ENCODE data around the gene KLF9.

The KLF9 gene

DNA sequence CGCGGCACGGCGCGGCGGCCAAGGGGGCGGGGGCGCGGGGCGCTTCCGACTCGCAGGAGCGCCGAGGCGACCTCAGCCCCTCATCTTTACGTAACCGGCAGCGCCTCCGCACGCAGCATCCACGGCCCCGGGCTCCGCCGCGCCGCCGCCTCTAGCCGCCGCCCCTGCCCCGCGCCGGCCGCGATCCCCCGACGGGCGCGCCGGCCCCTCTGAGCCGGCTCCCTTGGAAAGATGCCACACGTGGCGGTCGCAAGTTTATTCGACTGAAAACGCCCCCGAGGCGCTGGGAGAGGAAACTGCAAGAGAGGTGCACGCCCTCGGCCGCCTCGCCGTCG is 1.0 kb downstream of the KLF9 start:
- H3K36me3 ChIP-seq (ENCODE audit: control insufficient read depth, insufficient read depth, low read length): no peaks in the 10 kb centered on the region
- no peaks in the 10 kb centered on the region for H3K79me2 ChIP-seq (ENCODE audit: control insufficient read depth, insufficient read depth, low read length)
- no peak overlapping the region for H2BK120ac ChIP-seq (ENCODE audit: low read depth, low read length)
- H3K4me1 ChIP-seq (ENCODE audit: control insufficient read depth, low read depth, low read length): no peaks in the 10 kb centered on the region
- H2AK5ac ChIP-seq (ENCODE audit: low read length): no peak overlapping the region
- peak overlapping the region; percentile 94 for H3K4me2 ChIP-seq (ENCODE audit: low read length)
- peak overlapping the region; percentile 46 for H3K9ac ChIP-seq (ENCODE audit: low read length)
- no peak overlapping the region for H3K27ac ChIP-seq (ENCODE audit: low read depth, low read length)
- DNase-seq: peak; percentile 72
- H4K5ac ChIP-seq (ENCODE audit: low read length): no peak overlapping the region
- peak overlapping the region; percentile 52 for H3K56ac ChIP-seq (ENCODE audit: low read length)
- H3K18ac ChIP-seq (ENCODE audit: low read length): peak overlapping the region; percentile 34
- peak overlapping the region; percentile 10 for H3K4me3 ChIP-seq (ENCODE audit: low read length)
- H3K23ac ChIP-seq (ENCODE audit: low read length): no peak overlapping the region
- WGBS (ENCODE audit: extremely low coverage, insufficient coverage, low lambda C conversion rate): no CpG with 5 or more reads among the region's 53 CpGs
- H3K27me3 ChIP-seq (ENCODE audit: insufficient read depth, low read length, poor library complexity): peaks cover 9% of the 10 kb centered on the region
- no peak overlapping the region for H2BK5ac ChIP-seq (ENCODE audit: low read length)
- H3K79me1 ChIP-seq (ENCODE audit: low read length): no peaks in the 10 kb centered on the region
- no peak overlapping the region for H4K8ac ChIP-seq (ENCODE audit: low read depth, low read length)
- H2BK15ac ChIP-seq (replicated peaks; ENCODE audit: low read depth): no peak overlapping the region
- H3K4ac ChIP-seq (ENCODE audit: low read depth, low read length): no peak overlapping the region

DNA sequence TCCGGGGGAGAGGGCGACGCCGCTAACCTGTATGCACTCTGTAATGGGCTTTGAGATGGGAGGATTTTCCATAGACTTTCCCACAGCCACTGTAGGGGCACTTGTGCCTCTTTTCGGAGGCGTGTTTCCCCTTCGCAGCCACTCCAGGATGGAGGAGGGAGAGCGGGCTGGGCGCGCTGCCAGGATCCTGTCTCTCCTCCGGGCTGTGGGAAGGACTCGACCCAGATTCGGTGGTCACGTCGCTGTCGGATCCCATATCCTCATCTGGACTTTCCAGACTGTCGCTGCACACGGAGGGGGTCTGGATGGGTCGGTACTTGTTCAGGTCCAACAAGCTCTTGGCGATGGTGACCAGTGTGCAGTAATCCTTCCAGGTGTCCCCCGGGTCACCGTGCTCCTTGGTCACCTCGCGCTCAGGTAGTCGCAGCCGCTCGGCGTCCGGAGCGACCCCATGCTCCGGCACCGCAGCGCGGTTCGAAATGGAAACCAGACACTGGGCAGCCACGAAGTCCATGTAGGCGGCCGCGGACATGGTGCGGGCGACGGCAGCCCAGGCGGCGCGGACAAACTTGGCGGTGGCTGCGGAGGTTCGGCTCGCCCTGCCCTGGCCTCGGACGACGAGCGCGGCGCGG is 1.5 kb downstream of the KLF9 start:
- DNase-seq: peak; percentile 22
- no peak overlapping the region for H4K5ac ChIP-seq (ENCODE audit: low read length)

DNA sequence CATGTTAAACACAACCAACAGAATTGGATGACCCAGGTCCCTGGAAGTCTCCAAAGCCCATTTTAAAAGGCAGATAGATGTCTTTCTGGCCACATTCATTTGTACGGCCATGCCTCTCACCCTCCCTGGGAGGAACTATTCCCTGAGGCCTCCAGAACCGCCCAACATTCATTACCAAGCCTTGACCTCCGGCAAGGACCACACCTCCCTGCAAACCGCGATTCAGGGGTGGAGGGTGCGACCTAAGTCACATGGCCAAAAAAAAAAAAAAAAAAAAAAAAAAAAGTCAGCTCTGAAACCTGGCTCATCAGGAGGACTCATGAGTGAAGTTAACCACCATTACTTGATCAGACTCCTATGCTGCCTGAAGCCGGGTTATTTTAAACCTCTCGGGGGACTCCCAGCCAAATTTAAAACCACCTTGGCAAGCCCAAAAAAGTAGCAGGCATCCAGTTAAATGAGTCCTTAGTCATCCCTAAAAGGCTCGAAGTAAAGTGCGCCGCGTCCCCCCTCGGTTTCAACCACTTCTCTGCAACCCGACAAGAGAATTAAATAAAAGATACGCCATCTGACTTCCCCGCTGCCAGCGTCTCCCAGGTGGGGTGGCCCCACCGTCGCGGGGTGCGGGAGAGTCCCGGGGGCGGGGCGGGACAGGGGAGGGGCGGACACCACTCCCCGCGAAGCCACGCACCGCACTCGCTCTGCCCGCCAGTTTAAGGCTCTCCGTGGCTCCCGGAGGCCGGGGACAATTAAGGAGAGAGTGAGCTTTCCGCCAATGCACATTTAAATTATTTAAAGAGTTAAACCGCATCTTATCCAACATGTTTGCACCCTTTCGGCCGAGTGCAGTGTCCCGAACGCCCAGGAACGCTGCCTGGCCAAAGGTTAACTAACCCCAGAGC is 2.3 kb downstream of the KLF9 start:
- H3K27ac ChIP-seq (ENCODE audit: low read depth, low read length): no peak overlapping the region

More for the DNA sequence above, 1.5 kb downstream of the KLF9 start:
- no peak overlapping the region for H2AK5ac ChIP-seq (ENCODE audit: low read length)
- peak overlapping the region; percentile 51 for H3K4me2 ChIP-seq (ENCODE audit: low read length)
- no peak overlapping the region for H2BK15ac ChIP-seq (replicated peaks; ENCODE audit: low read depth)
- peak overlapping the region; percentile 52 for H3K56ac ChIP-seq (ENCODE audit: low read length)
- H2BK5ac ChIP-seq (ENCODE audit: low read length): no peak overlapping the region
- peak overlapping the region; percentile 33 for H3K4me3 ChIP-seq (ENCODE audit: low read length)
- H3K27ac ChIP-seq (ENCODE audit: low read depth, low read length): no peak overlapping the region
- H2BK120ac ChIP-seq (ENCODE audit: low read depth, low read length): no peak overlapping the region
- no CpG with 5 or more reads among the region's 56 CpGs for WGBS (ENCODE audit: extremely low coverage, insufficient coverage, low lambda C conversion rate)
- no peaks in the 10 kb centered on the region for H3K79me1 ChIP-seq (ENCODE audit: low read length)
- no peak overlapping the region for H4K8ac ChIP-seq (ENCODE audit: low read depth, low read length)
- H3K23ac ChIP-seq (ENCODE audit: low read length): peak overlapping the region; percentile 80
- peaks cover 9% of the 10 kb centered on the region for H3K27me3 ChIP-seq (ENCODE audit: insufficient read depth, low read length, poor library complexity)
- peak overlapping the region; percentile 46 for H3K9ac ChIP-seq (ENCODE audit: low read length)
- H3K79me2 ChIP-seq (ENCODE audit: control insufficient read depth, insufficient read depth, low read length): no peaks in the 10 kb centered on the region
- no peaks in the 10 kb centered on the region for H3K4me1 ChIP-seq (ENCODE audit: control insufficient read depth, low read depth, low read length)
- H3K36me3 ChIP-seq (ENCODE audit: control insufficient read depth, insufficient read depth, low read length): no peaks in the 10 kb centered on the region
- H3K18ac ChIP-seq (ENCODE audit: low read length): no peak overlapping the region
- H3K4ac ChIP-seq (ENCODE audit: low read depth, low read length): no peak overlapping the region

DNA sequence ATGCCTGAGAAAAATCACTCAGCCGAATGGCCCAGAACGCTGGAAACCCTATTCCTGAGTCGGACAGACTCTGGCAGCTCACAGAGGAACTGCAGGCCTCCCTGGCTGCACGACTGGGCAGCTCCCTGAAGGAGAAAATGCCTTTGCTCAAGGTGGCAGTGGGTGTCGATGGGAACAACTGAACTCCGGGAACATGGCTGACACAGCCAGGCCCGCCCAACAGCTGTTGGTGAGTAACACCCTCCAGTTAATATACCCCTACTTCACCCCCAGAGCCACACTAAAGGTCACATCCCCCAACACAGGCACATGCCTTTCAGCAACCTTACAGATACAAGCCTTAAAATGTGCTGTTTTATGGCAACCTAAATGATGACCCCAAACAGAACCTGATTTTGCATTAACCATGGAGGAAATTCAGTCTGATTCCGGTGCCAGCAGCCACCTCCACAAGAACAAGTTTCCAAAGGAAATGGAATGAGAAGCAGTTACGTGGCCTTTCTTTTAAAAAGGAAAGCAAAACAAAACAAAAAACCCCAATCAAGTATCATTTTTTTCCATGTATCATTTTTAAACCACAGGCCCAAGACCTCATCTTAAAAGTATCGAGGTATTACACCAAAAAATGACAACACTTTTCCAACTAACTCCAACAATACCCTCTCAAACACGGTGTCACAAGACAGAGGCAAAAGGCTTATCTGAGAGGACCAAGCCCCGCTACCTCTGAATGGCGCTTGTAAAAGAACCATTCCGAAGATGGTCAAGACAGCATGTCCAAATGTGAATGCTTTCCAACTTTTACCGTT is 3.1 kb downstream of the KLF9 start:
- Histone ChIP-seq H3K9ac (ENCODE audit: low read length) (no peak overlapping the region), H3K36me3 (ENCODE audit: control insufficient read depth, insufficient read depth, low read length) (no peaks in the 10 kb centered on the region), H3K4ac (ENCODE audit: low read depth, low read length) (no peak overlapping the region), H2AK5ac (ENCODE audit: low read length) (no peak overlapping the region), H3K56ac (ENCODE audit: low read length) (no peak overlapping the region), H4K8ac (ENCODE audit: low read depth, low read length) (no peak overlapping the region), H3K4me1 (ENCODE audit: control insufficient read depth, low read depth, low read length) (no peaks in the 10 kb centered on the region), H3K79me1 (ENCODE audit: low read length) (no peaks in the 10 kb centered on the region), H3K18ac (ENCODE audit: low read length) (no peak overlapping the region), H4K5ac (ENCODE audit: low read length) (no peak overlapping the region), H2BK5ac (ENCODE audit: low read length) (no peak overlapping the region), H2BK120ac (ENCODE audit: low read depth, low read length) (no peak overlapping the region), H3K27ac (ENCODE audit: low read depth, low read length) (no peak overlapping the region), H3K27me3 (ENCODE audit: insufficient read depth, low read length, poor library complexity) (peaks cover 9% of the 10 kb centered on the region), H3K4me3 (ENCODE audit: low read length) (no peak overlapping the region), H3K79me2 (ENCODE audit: control insufficient read depth, insufficient read depth, low read length) (no peaks in the 10 kb centered on the region), H3K4me2 (ENCODE audit: low read length) (no peak overlapping the region), H2BK15ac (replicated peaks; ENCODE audit: low read depth) (no peak overlapping the region), H3K23ac (ENCODE audit: low read length) (no peak overlapping the region)
- no peak for DNase-seq
- 100% methylated on average over 1 of the region's 15 CpGs for WGBS (ENCODE audit: extremely low coverage, insufficient coverage, low lambda C conversion rate)

More for the DNA sequence above, 2.3 kb downstream of the KLF9 start:
- Histone ChIP-seq H3K9ac (ENCODE audit: low read length) (peak overlapping the region; percentile 46), H3K4me3 (ENCODE audit: low read length) (peak overlapping the region; percentile 33), H3K36me3 (ENCODE audit: control insufficient read depth, insufficient read depth, low read length) (no peaks in the 10 kb centered on the region), H3K27me3 (ENCODE audit: insufficient read depth, low read length, poor library complexity) (peaks cover 9% of the 10 kb centered on the region), H4K8ac (ENCODE audit: low read depth, low read length) (no peak overlapping the region), H3K79me1 (ENCODE audit: low read length) (no peaks in the 10 kb centered on the region), H3K4me1 (ENCODE audit: control insufficient read depth, low read depth, low read length) (no peaks in the 10 kb centered on the region), H3K18ac (ENCODE audit: low read length) (no peak overlapping the region), H2BK5ac (ENCODE audit: low read length) (no peak overlapping the region), H2BK15ac (replicated peaks; ENCODE audit: low read depth) (no peak overlapping the region), H4K5ac (ENCODE audit: low read length) (no peak overlapping the region), H3K23ac (ENCODE audit: low read length) (no peak overlapping the region), H3K4me2 (ENCODE audit: low read length) (peak overlapping the region; percentile 51), H3K4ac (ENCODE audit: low read depth, low read length) (no peak overlapping the region), H2AK5ac (ENCODE audit: low read length) (no peak overlapping the region), H3K79me2 (ENCODE audit: control insufficient read depth, insufficient read depth, low read length) (no peaks in the 10 kb centered on the region), H3K56ac (ENCODE audit: low read length) (peak overlapping the region; percentile 52), H2BK120ac (ENCODE audit: low read depth, low read length) (no peak overlapping the region)
- WGBS (ENCODE audit: extremely low coverage, insufficient coverage, low lambda C conversion rate): no CpG with 5 or more reads among the region's 41 CpGs
- peak; percentile 83 for DNase-seq

DNA sequence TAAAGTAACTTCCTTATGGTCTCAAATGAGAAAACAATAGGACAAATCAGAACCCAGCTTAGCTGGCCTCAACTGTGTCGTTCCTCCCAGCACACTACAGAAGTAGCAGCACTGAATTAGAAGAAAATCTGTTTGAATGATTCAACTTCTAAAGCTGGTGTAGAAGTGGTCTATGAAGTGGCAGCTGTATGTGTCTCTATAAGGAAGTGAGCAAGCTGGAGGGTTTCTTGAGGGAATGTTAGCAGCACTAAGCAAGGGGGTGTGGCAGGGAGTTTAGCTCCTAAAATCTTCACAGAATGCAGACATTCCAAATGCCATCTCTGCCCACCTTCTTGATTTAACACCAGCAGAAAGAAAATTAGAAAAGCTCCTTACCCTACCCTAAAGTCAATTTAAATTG is 4.1 kb downstream of the KLF9 start:
- WGBS (ENCODE audit: extremely low coverage, insufficient coverage, low lambda C conversion rate): no CpG with 5 or more reads among the region's 1 CpG
- H2BK15ac ChIP-seq (replicated peaks; ENCODE audit: low read depth): no peak overlapping the region
- no peak for DNase-seq
- peaks cover 9% of the 10 kb centered on the region for H3K27me3 ChIP-seq (ENCODE audit: insufficient read depth, low read length, poor library complexity)
- H3K9ac ChIP-seq (ENCODE audit: low read length): no peak overlapping the region
- no peaks in the 10 kb centered on the region for H3K79me2 ChIP-seq (ENCODE audit: control insufficient read depth, insufficient read depth, low read length)
- H2AK5ac ChIP-seq (ENCODE audit: low read length): no peak overlapping the region
- no peak overlapping the region for H3K23ac ChIP-seq (ENCODE audit: low read length)
- H2BK120ac ChIP-seq (ENCODE audit: low read depth, low read length): no peak overlapping the region
- no peak overlapping the region for H3K4me3 ChIP-seq (ENCODE audit: low read length)
- H3K56ac ChIP-seq (ENCODE audit: low read length): no peak overlapping the region
- H3K27ac ChIP-seq (ENCODE audit: low read depth, low read length): no peak overlapping the region
- no peak overlapping the region for H4K5ac ChIP-seq (ENCODE audit: low read length)
- H3K79me1 ChIP-seq (ENCODE audit: low read length): no peaks in the 10 kb centered on the region
- no peak overlapping the region for H4K8ac ChIP-seq (ENCODE audit: low read depth, low read length)
- no peak overlapping the region for H2BK5ac ChIP-seq (ENCODE audit: low read length)
- no peak overlapping the region for H3K4ac ChIP-seq (ENCODE audit: low read depth, low read length)
- H3K18ac ChIP-seq (ENCODE audit: low read length): no peak overlapping the region
- no peaks in the 10 kb centered on the region for H3K36me3 ChIP-seq (ENCODE audit: control insufficient read depth, insufficient read depth, low read length)
- no peak overlapping the region for H3K4me2 ChIP-seq (ENCODE audit: low read length)
- H3K4me1 ChIP-seq (ENCODE audit: control insufficient read depth, low read depth, low read length): no peaks in the 10 kb centered on the region
